ENCODE data around the gene BLVRA. TPM values are rescaled to one million over a fixed set of nuclear protein-coding genes. Genes with fewer than 3 reads are reported as not detected.
"Not testable (repeated sequence)": the region's sequence is repeated elsewhere in the genome, so short reads cannot be mapped to it uniquely, and the experiment has no call there.

BLVRA gene
- total RNA-seq, 1 experiment from 2014 or later: 27.8 TPM

GRCh38 chr7:43768887-43769272 lies 10.4 kb downstream of the BLVRA start:
- Histone ChIP-seq H3K36me3 (no peaks in the 10 kb centered on the region), H3K4me1 (replicated peaks) (peaks cover 8% of the 10 kb centered on the region), H3K4me3 (no peak overlapping the region), H3K27ac (no peak overlapping the region), H3K27me3 (replicated peaks) (no peaks in the 10 kb centered on the region), H3K9me3 (replicated peaks) (no peaks in the 10 kb centered on the region)
- DNase-seq (ENCODE audit: low read depth in 1 of 2, low spot score in 2 of 2): no peak

GRCh38 chr7:43769281-43769680 lies 10.8 kb downstream of the BLVRA start:
- H3K36me3 ChIP-seq: no peaks in the 10 kb centered on the region
- H3K27me3 ChIP-seq (replicated peaks): no peaks in the 10 kb centered on the region
- H3K4me1 ChIP-seq (replicated peaks): peaks cover 8% of the 10 kb centered on the region

DNA sequence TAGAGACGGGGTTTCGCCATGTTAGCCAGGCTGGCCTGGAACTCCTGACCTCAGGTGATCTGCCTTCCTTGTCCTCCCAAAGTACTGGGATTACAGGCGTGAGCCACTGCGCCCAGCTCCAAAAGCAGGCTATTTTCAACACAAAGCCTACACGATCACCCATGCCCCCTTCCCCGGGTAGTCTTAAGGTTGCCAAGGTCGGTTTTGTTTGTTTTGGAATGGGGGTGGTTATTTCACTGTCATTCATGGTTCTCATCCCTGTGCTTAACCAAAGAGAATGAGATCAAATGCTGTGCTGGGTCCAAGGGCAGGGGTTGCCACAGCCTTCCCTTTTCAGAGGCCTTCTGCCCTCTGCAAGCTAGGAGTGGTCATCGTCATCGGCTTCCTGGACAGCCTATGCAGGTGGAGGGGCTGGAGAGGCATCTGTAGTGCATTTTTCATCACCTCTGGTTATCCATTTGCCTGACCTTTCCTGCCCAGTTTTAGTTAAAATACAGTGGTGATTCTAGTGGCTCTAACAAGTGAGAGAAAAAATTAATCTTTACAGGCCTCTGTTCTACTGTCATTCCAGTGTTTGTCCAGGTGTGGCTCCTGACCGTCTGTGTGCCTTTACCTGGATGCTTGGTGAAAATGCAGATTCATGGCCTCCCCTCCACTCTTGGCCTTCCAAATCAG lies 11.4 kb downstream of the BLVRA start:
- H3K4me3 ChIP-seq: no peak overlapping the region
- H3K27ac ChIP-seq: no peak overlapping the region
- H3K27me3 ChIP-seq (replicated peaks): no peaks in the 10 kb centered on the region
- H3K4me1 ChIP-seq (replicated peaks): peaks cover 5% of the 10 kb centered on the region
- H3K9me3 ChIP-seq (replicated peaks): no peaks in the 10 kb centered on the region
- DNase-seq (ENCODE audit: low read depth in 1 of 2, low spot score in 2 of 2): peak in 1 of 2 experiments; percentile 22
- no peaks in the 10 kb centered on the region for H3K36me3 ChIP-seq

More at GRCh38 chr7:43769281-43769680, 10.8 kb downstream of the BLVRA start:
- Histone ChIP-seq H3K27ac (no peak overlapping the region), H3K9me3 (replicated peaks) (no peaks in the 10 kb centered on the region), H3K4me3 (no peak overlapping the region)
- DNase-seq (ENCODE audit: low read depth in 1 of 2, low spot score in 2 of 2): peak in 1 of 2 experiments; percentile 12

DNA sequence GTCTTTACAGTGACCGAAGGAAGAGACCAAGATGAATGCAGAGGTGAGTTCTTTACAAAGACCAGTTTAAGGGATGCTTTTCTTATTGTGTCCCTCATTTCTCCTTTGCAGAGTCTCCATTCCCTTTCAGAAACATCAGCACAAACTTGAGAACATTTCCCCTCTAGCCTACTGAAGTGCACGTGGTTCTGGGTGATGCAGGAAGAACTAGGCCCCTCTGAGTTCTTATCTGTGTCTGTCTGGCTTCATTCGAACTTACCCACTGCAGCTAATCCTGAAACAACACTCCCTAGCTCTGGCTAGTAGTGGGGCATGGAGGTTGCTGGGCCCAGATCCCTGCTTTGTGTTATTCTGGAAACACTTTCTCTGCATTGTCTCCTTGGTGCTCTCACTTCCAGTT lies 12.6 kb downstream of the BLVRA start:
- H3K27ac ChIP-seq: no peak overlapping the region
- no peaks in the 10 kb centered on the region for H3K27me3 ChIP-seq (replicated peaks)
- no peaks in the 10 kb centered on the region for H3K9me3 ChIP-seq (replicated peaks)
- DNase-seq (ENCODE audit: low read depth in 1 of 2, low spot score in 2 of 2): no peak
- H3K4me1 ChIP-seq (replicated peaks): no peaks in the 10 kb centered on the region
- H3K4me3 ChIP-seq: no peak overlapping the region
- H3K36me3 ChIP-seq: no peaks in the 10 kb centered on the region

DNA sequence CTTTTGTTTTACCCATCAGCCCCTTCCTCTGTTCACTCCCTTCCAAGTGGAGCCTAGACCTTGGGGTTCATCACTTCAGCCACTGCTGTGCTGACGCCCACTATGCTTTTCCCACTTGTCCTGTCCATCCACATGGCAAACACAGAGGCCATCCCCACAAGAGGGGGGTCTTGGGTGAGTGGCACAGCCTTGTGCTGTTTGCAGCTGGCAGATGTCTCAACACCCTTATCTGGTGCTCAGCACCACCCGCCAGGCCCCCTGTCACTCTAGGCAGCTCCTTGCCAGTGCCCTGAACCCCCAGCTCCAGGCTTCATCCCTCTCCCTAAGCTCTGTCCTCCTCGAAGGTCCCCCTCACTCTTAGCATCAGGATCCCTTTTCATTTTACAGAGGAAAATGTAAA lies 13.1 kb downstream of the BLVRA start:
- no peaks in the 10 kb centered on the region for H3K9me3 ChIP-seq (replicated peaks)
- H3K27ac ChIP-seq: no peak overlapping the region
- no peaks in the 10 kb centered on the region for H3K27me3 ChIP-seq (replicated peaks)
- no peaks in the 10 kb centered on the region for H3K36me3 ChIP-seq
- no peak overlapping the region for H3K4me3 ChIP-seq
- H3K4me1 ChIP-seq (replicated peaks): no peaks in the 10 kb centered on the region
- DNase-seq (ENCODE audit: low read depth in 1 of 2, low spot score in 2 of 2): peak in 1 of 2 experiments; percentile 22

DNA sequence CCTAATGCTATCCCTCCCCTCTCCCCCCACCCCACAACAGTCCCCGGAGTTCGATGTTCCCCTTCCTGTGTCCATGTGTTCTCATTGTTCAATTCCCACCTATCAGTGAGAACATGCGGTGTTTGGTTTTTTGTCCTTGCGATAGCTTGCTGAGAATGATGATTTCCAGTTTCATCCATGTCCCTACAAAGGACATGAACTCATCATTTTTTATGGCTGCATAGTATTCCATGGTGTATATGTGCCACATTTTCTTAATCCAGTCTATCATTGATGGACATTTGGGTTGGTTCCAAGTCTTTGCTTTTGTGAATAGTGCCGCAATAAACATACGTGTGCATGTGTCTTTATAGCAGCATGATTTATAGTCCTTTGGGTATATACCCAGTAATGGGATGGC lies 14.8 kb downstream of the BLVRA start:
- H3K27ac ChIP-seq; H3K4me3 ChIP-seq; H3K4me1 ChIP-seq (replicated peaks); H3K27me3 ChIP-seq (replicated peaks); H3K9me3 ChIP-seq (replicated peaks); H3K36me3 ChIP-seq; DNase-seq (ENCODE audit: low read depth in 1 of 2, low spot score in 2 of 2): not testable (repeated sequence)

DNA sequence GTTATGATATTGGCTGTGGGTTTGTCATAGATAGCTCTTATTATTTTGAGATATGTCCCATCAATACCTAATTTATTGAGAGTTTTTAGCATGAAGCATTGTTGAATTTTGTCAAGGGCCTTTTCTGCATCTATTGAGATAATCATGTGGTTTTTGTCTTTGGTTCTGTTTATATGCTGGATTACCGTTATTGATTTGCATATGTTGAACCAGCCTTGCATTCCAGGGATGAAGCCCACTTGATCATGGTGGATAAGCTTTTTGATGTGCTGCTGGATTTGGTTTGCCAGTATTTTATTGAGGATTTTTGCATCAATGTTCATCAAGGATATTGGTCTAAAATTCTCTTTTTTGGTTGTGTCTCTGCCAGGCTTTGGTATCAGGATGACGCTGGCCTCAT lies 16.8 kb downstream of the BLVRA start:
- not testable (repeated sequence) for H3K4me1 ChIP-seq (replicated peaks); H3K4me3 ChIP-seq; H3K36me3 ChIP-seq; H3K9me3 ChIP-seq (replicated peaks); H3K27ac ChIP-seq; H3K27me3 ChIP-seq (replicated peaks); DNase-seq (ENCODE audit: low read depth in 1 of 2, low spot score in 2 of 2)

DNA sequence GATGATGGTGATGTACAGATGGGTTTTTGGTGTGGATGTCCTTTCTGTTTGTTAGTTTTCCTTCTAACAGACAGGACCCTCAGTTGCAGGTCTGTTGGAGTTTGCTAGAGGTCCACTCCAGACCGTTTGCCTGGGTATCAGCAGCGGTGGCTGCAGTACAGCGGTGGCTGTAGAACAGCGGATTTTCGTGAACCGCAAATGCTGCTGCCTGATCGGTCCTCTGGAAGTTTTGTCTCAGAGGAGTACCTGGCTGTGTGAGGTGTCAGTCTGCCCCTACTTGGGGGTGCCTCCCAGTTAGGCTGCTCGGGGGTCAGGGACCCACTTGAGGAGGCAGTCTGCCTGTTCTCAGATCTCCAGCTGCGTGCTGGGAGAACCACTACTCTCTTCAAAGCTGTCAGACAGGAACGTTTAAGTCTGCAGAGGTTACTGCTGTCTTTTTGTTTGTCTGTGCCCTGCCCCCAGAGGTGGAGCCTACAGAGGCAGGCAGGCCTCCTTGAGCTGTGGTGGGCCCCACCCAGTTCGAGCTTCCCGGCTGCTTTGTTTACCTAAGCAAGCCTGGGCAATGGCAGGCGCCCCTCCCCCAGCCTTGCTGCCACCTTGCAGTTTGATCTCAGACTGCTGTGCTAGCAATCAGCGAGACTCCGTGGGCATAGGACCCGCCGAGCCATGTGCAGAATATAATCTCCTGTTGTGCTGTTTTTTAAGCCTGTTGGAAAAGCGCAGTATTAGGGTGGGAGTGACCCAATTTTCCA lies 20.0 kb downstream of the BLVRA start:
- H3K27ac ChIP-seq; H3K4me1 ChIP-seq (replicated peaks); H3K9me3 ChIP-seq (replicated peaks); H3K36me3 ChIP-seq; H3K4me3 ChIP-seq; H3K27me3 ChIP-seq (replicated peaks): not testable (repeated sequence)
- peak in 1 of 2 experiments; percentile 11 for DNase-seq (ENCODE audit: low read depth in 1 of 2, low spot score in 2 of 2)

- H3K27me3 ChIP-seq (replicated peaks): no peaks in the 10 kb centered on the region
- no peaks in the 10 kb centered on the region for H3K36me3 ChIP-seq
- no peaks in the 10 kb centered on the region for H3K9me3 ChIP-seq (replicated peaks)
- H3K27ac ChIP-seq: no peak overlapping the region
- H3K4me3 ChIP-seq: no peak overlapping the region
- H3K4me1 ChIP-seq (replicated peaks): no peaks in the 10 kb centered on the region
- DNase-seq (ENCODE audit: low read depth in 1 of 2, low spot score in 2 of 2): peak in 1 of 2 experiments; percentile 14
These were observed 20.7 kb downstream of the BLVRA start for GRCh38 chr7:43779045-43779812.

- no peaks in the 10 kb centered on the region for H3K27me3 ChIP-seq (replicated peaks)
- no peak overlapping the region for H3K4me3 ChIP-seq
- no peaks in the 10 kb centered on the region for H3K9me3 ChIP-seq (replicated peaks)
- H3K4me1 ChIP-seq (replicated peaks): no peaks in the 10 kb centered on the region
- DNase-seq (ENCODE audit: low read depth in 1 of 2, low spot score in 2 of 2): peak in 1 of 2 experiments; percentile 26
- H3K27ac ChIP-seq: no peak overlapping the region
- no peaks in the 10 kb centered on the region for H3K36me3 ChIP-seq
These were observed 23.5 kb downstream of the BLVRA start for GRCh38 chr7:43781726-43782607.

GRCh38 chr7:43782768-43783555 lies 24.5 kb downstream of the BLVRA start:
- DNase-seq (ENCODE audit: low read depth in 1 of 2, low spot score in 2 of 2): peak in 1 of 2 experiments; percentile 11

GRCh38 chr7:43784030-43784584 lies 25.6 kb downstream of the BLVRA start:
- H3K4me1 ChIP-seq (replicated peaks): no peaks in the 10 kb centered on the region
- no peak for DNase-seq (ENCODE audit: low read depth in 1 of 2, low spot score in 2 of 2)
- H3K4me3 ChIP-seq: no peak overlapping the region
- no peaks in the 10 kb centered on the region for H3K9me3 ChIP-seq (replicated peaks)
- H3K27me3 ChIP-seq (replicated peaks): no peaks in the 10 kb centered on the region
- no peaks in the 10 kb centered on the region for H3K36me3 ChIP-seq
- no peak overlapping the region for H3K27ac ChIP-seq

More at GRCh38 chr7:43782768-43783555, 24.5 kb downstream of the BLVRA start:
- Histone ChIP-seq H3K4me3 (no peak overlapping the region), H3K36me3 (no peaks in the 10 kb centered on the region), H3K27me3 (replicated peaks) (no peaks in the 10 kb centered on the region), H3K27ac (no peak overlapping the region), H3K4me1 (replicated peaks) (no peaks in the 10 kb centered on the region), H3K9me3 (replicated peaks) (no peaks in the 10 kb centered on the region)
